Dendritic cell treated with granulocyte-macrophage colony-stimulating factor and Interleukin-4, amounts not matched to agents 40 ng/mL and 50 ng/mL, for 4 days (primary cell): ENCODE results near the gene CHD2.
A peak's percentile ranks its signal among the peaks of the same experiment; 100 is the strongest.
"Not testable (repeated sequence)": the region's sequence is repeated elsewhere in the genome, so short reads cannot be mapped to it uniquely, and the experiment has no call there.

Experiments
- H3K27ac Mint-ChIP-seq: one replicate; pipeline ENCODE4 v1.8.0; 2022; ENCODE audit warnings: mild to moderate bottlenecking, mixed read lengths
- H3K27me3 Mint-ChIP-seq: one replicate; pipeline ENCODE4 v1.8.0; 2022; ENCODE audit warnings: mild to moderate bottlenecking, mixed read lengths
- H3K36me3 Mint-ChIP-seq: one replicate; pipeline ENCODE4 v1.8.0; 2022; ENCODE audit warnings: low read depth, mixed read lengths
- H3K4me1 Mint-ChIP-seq: one replicate; pipeline ENCODE4 v1.8.0; 2022; ENCODE audit warnings: low read depth, mixed read lengths
- H3K4me3 Mint-ChIP-seq: one replicate; pipeline ENCODE4 v1.8.0; 2022; ENCODE audit warnings: mild to moderate bottlenecking, moderate library complexity, mixed read lengths
- H3K9me3 Mint-ChIP-seq: one replicate; pipeline ENCODE4 v1.8.0; 2022; ENCODE audit warnings: mixed read lengths
- intact Hi-C: fragments of 100-400 bp; cut with micrococcal nuclease; formaldehyde crosslinking; loops from one replicate; pipeline ENCODE4 v1.15.0; 2022

Gene CHD2

GRCh38 chr15:92906020-92906419, 5.9 kb downstream of the CHD2 start:
- Mint-ChIP-seq H3K27ac (peak overlapping the region; percentile 87), H3K4me1 (peaks cover 57% of the 10 kb centered on the region), H3K9me3 (no peaks in the 10 kb centered on the region), H3K36me3 (peaks cover 59% of the 10 kb centered on the region), H3K27me3 (no peaks in the 10 kb centered on the region), H3K4me3 (no peak overlapping the region)
- intact Hi-C loops: no loop called here

GRCh38 chr15:92906563-92907081, 6.5 kb downstream of the CHD2 start:
- Mint-ChIP-seq H3K4me1 (peaks cover 63% of the 10 kb centered on the region), H3K27ac (peak overlapping the region; percentile 87), H3K9me3 (no peaks in the 10 kb centered on the region), H3K36me3 (peaks cover 60% of the 10 kb centered on the region), H3K27me3 (no peaks in the 10 kb centered on the region), H3K4me3 (peak overlapping the region; percentile 23)
- intact Hi-C loops: no loop called here

GRCh38 chr15:92907229-92907628, 7.1 kb downstream of the CHD2 start:
- Mint-ChIP-seq H3K4me1 (peaks cover 69% of the 10 kb centered on the region), H3K27ac (peak overlapping the region; percentile 87), H3K9me3 (no peaks in the 10 kb centered on the region), H3K27me3 (no peaks in the 10 kb centered on the region), H3K36me3 (peaks cover 66% of the 10 kb centered on the region), H3K4me3 (peak overlapping the region; percentile 26)
- intact Hi-C loops: no loop called here

- no peaks in the 10 kb centered on the region for H3K27me3 Mint-ChIP-seq
- H3K36me3 Mint-ChIP-seq: peaks cover 67% of the 10 kb centered on the region
- intact Hi-C loops: no loop called here
Observed at GRCh38 chr15:92907896-92908712, 8.0 kb downstream of the CHD2 start.

GRCh38 chr15:92908713-92909057, 8.6 kb downstream of the CHD2 start:
- intact Hi-C loops: no loop called here
- peaks cover 70% of the 10 kb centered on the region for H3K36me3 Mint-ChIP-seq
- peak overlapping the region; percentile 87 for H3K27ac Mint-ChIP-seq
- H3K4me3 Mint-ChIP-seq: peak overlapping the region; percentile 58
- no peaks in the 10 kb centered on the region for H3K9me3 Mint-ChIP-seq
- H3K27me3 Mint-ChIP-seq: no peaks in the 10 kb centered on the region
- peaks cover 84% of the 10 kb centered on the region for H3K4me1 Mint-ChIP-seq

More at GRCh38 chr15:92907896-92908712, 8.0 kb downstream of the CHD2 start:
- Mint-ChIP-seq H3K27ac (peak overlapping the region; percentile 87), H3K4me1 (peaks cover 78% of the 10 kb centered on the region), H3K9me3 (no peaks in the 10 kb centered on the region), H3K4me3 (peak overlapping the region; percentile 58)

- H3K36me3 Mint-ChIP-seq: peaks cover 64% of the 10 kb centered on the region
- peaks cover 83% of the 10 kb centered on the region for H3K4me1 Mint-ChIP-seq
Observed at GRCh38 chr15:92909136-92909781, 9.1 kb downstream of the CHD2 start.

GRCh38 chr15:92910451-92910850, 10.3 kb downstream of the CHD2 start:
- H3K27ac Mint-ChIP-seq: peak overlapping the region; percentile 73
- peaks cover 70% of the 10 kb centered on the region for H3K36me3 Mint-ChIP-seq
- H3K9me3 Mint-ChIP-seq: no peaks in the 10 kb centered on the region
- intact Hi-C loops: no loop called here
- H3K4me3 Mint-ChIP-seq: peak overlapping the region; percentile 46
- H3K4me1 Mint-ChIP-seq: peaks cover 93% of the 10 kb centered on the region
- H3K27me3 Mint-ChIP-seq: no peaks in the 10 kb centered on the region

More at GRCh38 chr15:92909136-92909781, 9.1 kb downstream of the CHD2 start:
- Mint-ChIP-seq H3K4me3 (no peak overlapping the region), H3K9me3 (no peaks in the 10 kb centered on the region), H3K27me3 (no peaks in the 10 kb centered on the region), H3K27ac (peak overlapping the region; percentile 87)
- intact Hi-C loops: no loop called here

GRCh38 chr15:92914103-92914499, 14.0 kb downstream of the CHD2 start:
- intact Hi-C loops: no loop called here
- no peak overlapping the region for H3K4me3 Mint-ChIP-seq
- no peaks in the 10 kb centered on the region for H3K27me3 Mint-ChIP-seq
- H3K27ac Mint-ChIP-seq: peak overlapping the region; percentile 85
- H3K4me1 Mint-ChIP-seq: peaks cover 80% of the 10 kb centered on the region
- H3K36me3 Mint-ChIP-seq: peaks cover 77% of the 10 kb centered on the region
- H3K9me3 Mint-ChIP-seq: no peaks in the 10 kb centered on the region

GRCh38 chr15:92914768-92915221, 14.7 kb downstream of the CHD2 start:
- H3K4me3 Mint-ChIP-seq: peak overlapping the region; percentile 57
- peaks cover 77% of the 10 kb centered on the region for H3K36me3 Mint-ChIP-seq
- peaks cover 80% of the 10 kb centered on the region for H3K4me1 Mint-ChIP-seq
- no peaks in the 10 kb centered on the region for H3K9me3 Mint-ChIP-seq
- no peaks in the 10 kb centered on the region for H3K27me3 Mint-ChIP-seq
- peak overlapping the region; percentile 85 for H3K27ac Mint-ChIP-seq
- intact Hi-C loops: no loop called here

- Mint-ChIP-seq H3K36me3 (peaks cover 78% of the 10 kb centered on the region), H3K27ac (peak overlapping the region; percentile 85), H3K9me3 (no peaks in the 10 kb centered on the region), H3K4me3 (no peak overlapping the region), H3K27me3 (no peaks in the 10 kb centered on the region), H3K4me1 (peaks cover 80% of the 10 kb centered on the region)
- intact Hi-C loops: no loop called here
Observed at GRCh38 chr15:92915766-92916435, 15.8 kb downstream of the CHD2 start.

GRCh38 chr15:92917598-92918407, 17.7 kb downstream of the CHD2 start:
- peaks cover 79% of the 10 kb centered on the region for H3K36me3 Mint-ChIP-seq
- H3K27ac Mint-ChIP-seq: peak overlapping the region; percentile 85
- intact Hi-C loops: loop anchor here (1.0 kb wide), 1 partner anchor 121 kb away; no protein-coding TSS in a partner anchor
- no peak overlapping the region for H3K4me3 Mint-ChIP-seq
- peaks cover 80% of the 10 kb centered on the region for H3K4me1 Mint-ChIP-seq
- no peaks in the 10 kb centered on the region for H3K27me3 Mint-ChIP-seq
- H3K9me3 Mint-ChIP-seq: no peaks in the 10 kb centered on the region

GRCh38 chr15:92918881-92919280, 18.8 kb downstream of the CHD2 start:
- H3K4me3 Mint-ChIP-seq, H3K27me3 Mint-ChIP-seq, H3K9me3 Mint-ChIP-seq: not testable (repeated sequence)
- intact Hi-C loops: loop anchor here (1.0 kb wide), 1 partner anchor 122 kb away; no protein-coding TSS in a partner anchor
- H3K4me1 Mint-ChIP-seq: peaks cover 81% of the 10 kb centered on the region
- H3K27ac Mint-ChIP-seq: peak overlapping the region; percentile 52
- H3K36me3 Mint-ChIP-seq: peaks cover 81% of the 10 kb centered on the region

- Mint-ChIP-seq H3K36me3 (peaks cover 91% of the 10 kb centered on the region), H3K9me3 (no peaks in the 10 kb centered on the region), H3K4me3 (no peak overlapping the region), H3K4me1 (peaks cover 73% of the 10 kb centered on the region), H3K27ac (peak overlapping the region; percentile 81), H3K27me3 (no peaks in the 10 kb centered on the region)
- intact Hi-C loops: loop anchor here (5.0 kb wide), 1 partner anchor 37 kb away; no protein-coding TSS in a partner anchor
Observed at GRCh38 chr15:92920595-92921161, 20.6 kb downstream of the CHD2 start.
